AG04449 (cell line): ENCODE results near the gene SLC2A5.

ENCODE experiments used
- CTCF ChIA-PET: fragments of 350-600 bp; formaldehyde crosslinking; extraction: SDS; loops from one replicate; lab custom pipeline; 2021; ENCODE audit warnings: antibody characterized with exemption; lab: Yijun Ruan, JAX
- POLR2A ChIA-PET: fragments of 400-600, 350-600 bp; formaldehyde crosslinking; extraction: SDS; loops from one replicate; lab custom pipeline; 2020; ENCODE audit warnings: antibody characterized with exemption, inconsistent platforms; lab: Yijun Ruan, JAX
- DNase-seq: peaks from one replicate; pipeline ENCODE4 v3.0.0-alpha.2; 2010; ENCODE audit warnings: low read depth, low spot score
- H3K4me3 ChIP-seq: 2 replicates; pipeline ENCODE4 v1.5.1; 2011; ENCODE audit warnings: low read depth, mild to moderate bottlenecking, control low read depth, low read length
- TF ChIP-seq, protein P1 (sequence below): IDR thresholded peaks from one replicate; pipeline ENCODE4 v1.5.1; 2011; ENCODE audit warnings: mild to moderate bottlenecking, moderate library complexity, low read length, control low read depth, inconsistent platforms; ENCODE audit not compliant: insufficient read depth; ENCODE audit errors: missing control alignments

The SLC2A5 gene

GRCh38 chr1:9042272-9042671 is 27.2 kb downstream of the SLC2A5 start:
- ChIA-PET POLR2A (no interaction called here), CTCF (interaction anchor here (1.2 to 1.5 kb wide), 4 partner anchors 9 to 37 kb away, joined by 3 to 7 read pairs (median 5); no protein-coding TSS in a partner anchor)
- DNase-seq, result no peak
- TF ChIP-seq, protein P1, sequence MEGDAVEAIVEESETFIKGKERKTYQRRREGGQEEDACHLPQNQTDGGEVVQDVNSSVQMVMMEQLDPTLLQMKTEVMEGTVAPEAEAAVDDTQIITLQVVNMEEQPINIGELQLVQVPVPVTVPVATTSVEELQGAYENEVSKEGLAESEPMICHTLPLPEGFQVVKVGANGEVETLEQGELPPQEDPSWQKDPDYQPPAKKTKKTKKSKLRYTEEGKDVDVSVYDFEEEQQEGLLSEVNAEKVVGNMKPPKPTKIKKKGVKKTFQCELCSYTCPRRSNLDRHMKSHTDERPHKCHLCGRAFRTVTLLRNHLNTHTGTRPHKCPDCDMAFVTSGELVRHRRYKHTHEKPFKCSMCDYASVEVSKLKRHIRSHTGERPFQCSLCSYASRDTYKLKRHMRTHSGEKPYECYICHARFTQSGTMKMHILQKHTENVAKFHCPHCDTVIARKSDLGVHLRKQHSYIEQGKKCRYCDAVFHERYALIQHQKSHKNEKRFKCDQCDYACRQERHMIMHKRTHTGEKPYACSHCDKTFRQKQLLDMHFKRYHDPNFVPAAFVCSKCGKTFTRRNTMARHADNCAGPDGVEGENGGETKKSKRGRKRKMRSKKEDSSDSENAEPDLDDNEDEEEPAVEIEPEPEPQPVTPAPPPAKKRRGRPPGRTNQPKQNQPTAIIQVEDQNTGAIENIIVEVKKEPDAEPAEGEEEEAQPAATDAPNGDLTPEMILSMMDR, result no peak
- no peak overlapping the region for H3K4me3 ChIP-seq

DNA sequence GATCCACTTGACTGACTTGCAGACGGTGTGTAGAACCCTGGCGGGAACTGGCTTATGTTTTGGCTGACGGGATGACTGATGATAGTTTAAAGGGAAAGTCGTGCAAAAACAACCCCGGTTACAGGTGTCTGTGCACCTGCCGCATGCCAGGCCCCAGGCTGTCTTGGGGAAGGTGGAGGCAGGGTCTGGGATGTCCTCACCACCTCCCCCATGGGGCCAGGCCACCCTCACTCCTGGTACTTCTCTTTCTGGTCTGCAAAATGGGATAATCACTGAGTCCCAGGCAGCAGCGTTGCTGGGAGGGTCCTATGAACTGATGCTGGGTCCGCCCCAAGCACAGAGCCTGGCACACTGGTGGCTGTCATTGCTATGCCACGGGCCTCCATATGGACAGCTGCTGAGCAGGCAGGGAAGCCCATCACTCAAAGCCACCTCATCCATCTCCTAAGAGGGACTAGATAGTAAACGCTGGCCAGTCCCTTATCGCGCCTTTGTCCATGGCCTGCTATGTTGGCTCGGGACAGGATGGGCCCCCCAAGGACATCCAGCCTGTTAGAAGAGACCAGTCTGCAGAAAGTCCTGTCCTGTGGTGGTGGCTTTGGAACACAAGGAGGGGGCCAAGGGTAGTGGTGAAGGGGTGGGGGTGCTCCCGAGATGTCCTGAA is 28.2 kb downstream of the SLC2A5 start:
- DNase-seq, result no peak
- TF ChIP-seq, protein P1, result no peak
- POLR2A ChIA-PET, result no interaction called here
- H3K4me3 ChIP-seq, result no peak overlapping the region
- CTCF ChIA-PET, result interaction anchor here (1.0 to 4.1 kb wide), 3 partner anchors 8 to 36 kb away, joined by 3 to 25 read pairs (median 7); no protein-coding TSS in a partner anchor

GRCh38 chr1:9040659-9041030 is 28.8 kb downstream of the SLC2A5 start:
- POLR2A ChIA-PET, result no interaction called here
- no peak for DNase-seq
- H3K4me3 ChIP-seq, result no peak overlapping the region
- TF ChIP-seq, protein P1, result no peak
- CTCF ChIA-PET, result interaction anchor here (1.0 to 4.1 kb wide), 2 partner anchors 9 to 36 kb away, joined by 3 to 25 read pairs; no protein-coding TSS in a partner anchor

DNA sequence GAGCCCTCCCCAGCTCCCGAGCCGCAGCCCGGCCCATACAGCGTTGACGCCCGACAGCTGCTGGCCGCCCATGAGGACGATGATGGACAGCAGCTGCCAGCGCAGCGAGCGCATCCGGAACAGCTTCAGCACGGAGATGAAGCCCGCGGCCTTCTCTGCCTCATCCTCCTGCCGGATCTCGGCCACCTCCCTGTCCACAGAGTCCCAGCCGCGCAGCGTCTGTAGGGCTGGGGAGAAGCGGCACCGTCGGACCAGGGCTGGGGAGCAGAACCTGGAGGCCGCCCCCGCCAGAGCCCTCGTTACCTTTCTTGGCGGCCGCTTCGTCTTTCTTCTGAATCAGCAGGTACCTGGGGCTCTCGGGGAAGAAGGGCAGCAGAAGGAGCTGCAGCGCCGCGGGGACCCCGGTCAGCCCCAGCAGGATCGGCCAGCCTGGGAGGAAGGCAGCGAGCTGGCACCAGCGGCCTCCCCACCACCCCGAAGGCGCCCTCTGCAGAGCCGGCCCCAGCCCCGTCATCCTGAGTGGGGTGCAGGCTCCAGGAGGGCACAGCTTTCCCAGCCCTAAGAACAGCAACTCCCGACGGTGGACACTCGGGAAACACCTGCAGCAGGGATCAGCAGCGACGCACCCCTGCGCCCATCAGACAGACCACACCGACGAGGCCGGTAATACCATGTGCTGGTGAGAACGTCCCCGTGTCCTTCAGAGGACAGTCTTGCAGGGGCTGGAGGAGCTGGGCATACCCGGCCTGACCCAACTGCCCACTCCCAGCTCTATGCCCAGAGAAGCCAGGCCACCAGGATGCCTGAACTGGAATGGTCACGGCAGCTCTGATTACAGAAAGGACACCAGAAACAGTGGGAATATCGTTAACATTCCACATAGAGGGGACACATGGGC is 29.4 kb downstream of the SLC2A5 start:
- TF ChIP-seq, protein P1, result no peak
- CTCF ChIA-PET, result interaction anchor here (0.9 to 4.1 kb wide), 3 partner anchors 10 to 35 kb away, joined by 3 to 25 read pairs (median 3); no protein-coding TSS in a partner anchor
- H3K4me3 ChIP-seq, result no peak overlapping the region
- POLR2A ChIA-PET, result no interaction called here
- no peak for DNase-seq

DNA sequence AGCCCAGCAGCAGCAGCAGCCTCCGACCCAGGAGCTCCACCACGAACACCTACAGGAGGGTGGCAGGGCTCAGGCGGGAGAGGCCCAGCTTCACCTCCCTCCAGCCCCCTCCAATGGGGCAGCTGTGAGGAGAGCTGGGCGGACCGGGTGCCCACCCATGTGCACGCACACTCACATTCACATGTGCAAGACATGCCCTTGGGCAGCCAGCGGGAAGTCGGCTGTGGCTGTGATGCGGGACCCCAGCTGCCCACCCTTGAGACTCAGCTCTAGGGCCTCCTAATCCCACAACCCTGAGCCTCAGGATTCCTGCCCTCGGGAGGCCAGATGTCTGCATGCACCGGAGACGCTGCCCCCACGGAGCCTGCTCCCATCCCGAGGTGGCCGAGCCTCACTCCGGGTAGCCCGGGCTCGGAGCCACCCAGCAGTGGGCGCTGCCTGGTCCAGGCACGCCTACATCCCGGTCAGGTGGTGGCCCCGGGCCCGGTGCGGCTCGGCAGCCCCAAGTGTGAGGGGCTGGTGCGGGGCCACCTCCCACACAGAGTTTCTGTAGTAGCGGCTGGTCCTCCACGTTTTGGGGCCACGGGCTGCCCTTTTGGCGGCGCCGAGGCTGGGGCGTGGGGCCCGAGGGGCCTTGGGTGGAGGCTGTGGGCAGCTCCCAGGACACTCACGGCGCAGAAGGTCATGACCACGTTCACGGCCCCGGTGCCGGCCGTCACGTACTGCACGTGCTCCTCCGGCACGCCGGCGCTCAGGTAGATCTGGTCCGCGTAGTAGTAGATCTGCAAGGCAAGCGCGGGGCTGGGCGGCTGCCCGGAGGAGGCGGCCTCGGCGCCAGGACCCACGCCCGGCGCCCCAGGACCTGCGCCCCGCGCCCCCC is 30.3 kb downstream of the SLC2A5 start:
- CTCF ChIA-PET, result interaction anchor here (0.8 to 4.1 kb wide), 4 partner anchors 9 to 34 kb away, joined by 3 to 25 read pairs (median 4); no protein-coding TSS in a partner anchor
- no peak overlapping the region for H3K4me3 ChIP-seq
- POLR2A ChIA-PET, result no interaction called here
- TF ChIP-seq, protein P1, result no peak
- DNase-seq, result no peak
